Activated CD4-positive, alpha-beta T cell treated with anti-CD3 and anti-CD28 coated beads, Interleukin-2, amount 50 U/mL, for 24 hours (primary cell): ENCODE measurements around the gene DSEL.

ENCODE experiments used
- DNase-seq, 2 donors: peaks; one replicate each; pipeline ENCODE4 v3.0.0-alpha.2; 2020; ENCODE audit warnings: low read depth in 1 of 2, low spot score in 1 of 2

The DSEL gene

GRCh38 chr18:67504739-67505138, 11.8 kb downstream of the DSEL start:
- no peak for DNase-seq

- DNase-seq, result no peak
Measured at GRCh38 chr18:67500522-67501205, 15.9 kb downstream of the DSEL start.

GRCh38 chr18:67496469-67496868, 20.1 kb downstream of the DSEL start:
- DNase-seq, result no peak

DNA sequence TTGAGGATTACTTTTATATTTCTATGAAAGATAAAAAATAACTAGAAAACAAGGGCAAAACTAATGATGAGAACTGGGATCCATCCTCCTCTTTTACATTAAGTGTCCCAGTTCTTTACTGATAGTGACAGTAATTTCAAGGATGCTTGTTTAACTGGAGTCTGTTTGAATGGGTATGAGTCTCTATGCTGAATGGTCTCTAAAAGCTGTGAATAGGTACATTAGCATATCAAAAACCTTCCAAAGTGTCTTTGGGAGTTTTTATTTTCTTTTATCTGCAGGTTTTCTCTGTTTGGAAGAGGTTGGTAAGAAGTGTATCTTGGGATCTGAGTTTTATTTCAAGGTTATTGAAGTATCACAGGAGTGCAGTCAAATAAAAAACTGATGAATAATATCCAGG, 30.0 kb downstream of the DSEL start:
- no peak for DNase-seq

DNA sequence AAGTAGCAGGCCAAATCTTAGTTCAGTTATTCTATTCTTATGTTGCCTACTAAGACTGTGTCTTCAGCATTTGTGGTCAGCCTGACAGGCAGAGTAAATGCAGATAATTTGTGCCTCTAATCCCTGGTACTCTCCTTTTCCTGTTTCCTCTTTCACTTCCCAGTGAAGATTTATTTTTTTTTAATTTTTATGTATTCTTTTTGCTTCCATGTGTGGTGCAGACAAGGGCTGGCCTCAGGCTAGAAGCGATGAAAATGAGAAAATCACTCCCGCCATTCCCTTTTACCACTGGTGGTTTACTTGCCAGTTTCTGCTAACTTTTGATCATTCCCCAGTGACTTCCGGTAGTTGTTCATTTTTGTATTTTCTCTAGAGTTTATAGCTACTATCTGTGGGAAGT, 30.9 kb downstream of the DSEL start:
- DNase-seq, result no peak

GRCh38 chr18:67484458-67484857, 32.1 kb downstream of the DSEL start:
- no peak for DNase-seq

GRCh38 chr18:67483952-67484351, 32.6 kb downstream of the DSEL start:
- DNase-seq, result no peak

- no peak for DNase-seq
Measured at GRCh38 chr18:67483237-67483636, 33.3 kb downstream of the DSEL start.

DNA sequence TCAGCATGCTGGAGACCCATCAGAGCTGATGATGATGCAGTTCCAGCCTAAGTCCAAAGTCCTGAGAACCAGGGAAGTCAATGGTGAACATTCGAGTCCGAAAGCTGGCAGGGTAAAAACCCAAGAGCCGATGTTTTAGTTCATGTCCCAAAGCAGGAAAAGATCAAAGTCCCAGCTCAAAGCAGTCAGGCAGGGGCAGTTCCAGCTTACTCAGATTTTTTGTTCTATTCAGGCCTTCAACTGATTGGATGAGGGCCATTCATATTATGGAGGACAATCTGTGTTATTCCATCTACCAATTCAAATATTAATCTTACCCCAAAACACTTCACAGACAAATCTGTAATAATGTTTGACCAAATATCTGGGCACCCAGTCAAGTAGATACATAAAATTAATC, 38.3 kb downstream of the DSEL start:
- no peak for DNase-seq

DNA sequence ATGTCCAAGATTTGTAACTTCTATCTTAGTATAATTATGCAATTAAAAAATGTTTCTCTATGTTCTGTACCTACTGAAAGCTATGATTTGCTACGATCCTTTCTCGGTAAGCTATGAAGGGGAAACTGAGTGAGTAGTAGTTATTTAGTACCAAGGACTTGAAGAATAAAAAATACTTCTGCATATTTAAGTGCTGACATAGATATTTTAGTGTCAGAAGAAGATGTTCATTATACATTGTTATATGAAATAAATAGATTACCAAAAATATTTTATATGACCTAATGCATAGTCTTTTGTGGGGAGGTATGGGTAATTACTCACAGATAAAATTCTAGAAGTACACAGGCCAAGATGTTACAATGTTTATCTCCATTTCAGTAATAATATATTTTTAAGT, 39.0 kb downstream of the DSEL start:
- no peak for DNase-seq

DNA sequence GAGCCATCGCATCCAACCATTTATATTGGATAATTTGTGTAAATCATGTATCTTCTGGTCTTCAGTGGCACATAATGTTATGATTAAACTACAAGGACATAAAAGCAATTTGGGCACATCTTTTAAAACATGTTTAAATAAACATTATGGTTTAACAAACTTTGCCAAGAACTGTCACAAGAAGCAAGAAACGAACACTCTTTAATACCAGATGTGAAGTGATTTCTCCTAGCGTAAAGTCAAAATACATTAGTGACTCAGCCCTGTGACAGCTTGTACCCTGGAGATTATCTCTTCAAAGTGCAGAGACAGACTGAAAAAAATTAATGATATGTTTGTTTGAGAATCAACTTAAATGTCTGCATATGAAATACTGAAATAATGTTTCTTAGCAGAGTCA, 39.9 kb downstream of the DSEL start:
- DNase-seq, result no peak

DNA sequence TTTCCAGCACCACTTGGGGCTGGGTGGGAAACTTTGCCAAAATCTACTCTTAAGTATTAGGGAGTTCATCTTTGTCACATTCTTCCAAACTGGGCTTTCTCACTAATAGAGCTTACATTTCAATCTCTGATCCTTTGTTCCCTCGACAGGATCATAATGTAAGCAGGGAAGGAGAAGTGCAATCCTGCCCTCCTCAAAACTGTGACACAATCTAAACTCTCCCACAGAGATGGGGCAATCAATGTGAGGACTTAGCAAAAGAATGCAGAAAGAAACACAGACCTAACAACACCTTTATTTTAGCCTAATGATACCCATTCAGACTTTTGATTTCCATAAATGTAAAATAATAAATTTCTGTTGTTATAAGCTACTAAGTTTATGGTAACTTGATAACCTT, 40.8 kb downstream of the DSEL start:
- no peak for DNase-seq

DNA sequence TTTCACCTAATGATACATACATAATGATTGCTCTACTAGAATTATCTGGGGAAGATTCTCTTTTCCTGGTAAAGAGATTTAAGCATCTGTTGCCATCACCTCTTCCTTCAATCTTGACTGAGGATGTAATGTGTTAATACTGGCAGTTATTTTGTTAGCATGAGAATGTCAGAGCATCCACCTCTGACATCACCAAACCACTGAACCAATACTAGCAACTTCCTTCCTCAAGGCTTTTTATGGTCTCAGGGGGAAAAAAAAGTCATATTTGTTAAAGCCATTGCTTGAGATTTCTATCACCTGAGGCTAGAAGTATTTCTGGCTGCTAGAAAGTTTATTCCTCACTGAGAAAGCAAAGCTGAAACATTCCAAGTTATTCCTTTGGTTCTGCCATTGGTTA, 48.5 kb downstream of the DSEL start:
- DNase-seq, result no peak

DNA sequence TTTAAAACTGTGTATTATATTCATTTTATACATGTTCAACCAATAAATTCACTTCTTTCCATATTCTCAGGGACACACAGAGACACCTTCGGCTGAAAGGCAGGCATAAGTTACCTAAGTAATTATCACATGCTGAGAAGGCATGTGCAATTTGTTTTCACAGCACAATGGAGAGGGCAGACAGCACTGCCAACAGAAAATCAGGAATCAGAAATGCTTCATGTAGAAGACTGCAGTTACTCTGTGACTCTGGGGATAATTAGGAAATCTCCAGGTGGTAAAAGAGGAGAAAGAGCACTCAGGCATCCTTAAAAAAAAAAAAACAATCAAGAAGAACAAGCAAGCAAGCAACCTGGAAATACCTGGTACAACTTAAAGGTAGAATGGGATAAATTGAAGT, 49.3 kb downstream of the DSEL start:
- no peak for DNase-seq

DNA sequence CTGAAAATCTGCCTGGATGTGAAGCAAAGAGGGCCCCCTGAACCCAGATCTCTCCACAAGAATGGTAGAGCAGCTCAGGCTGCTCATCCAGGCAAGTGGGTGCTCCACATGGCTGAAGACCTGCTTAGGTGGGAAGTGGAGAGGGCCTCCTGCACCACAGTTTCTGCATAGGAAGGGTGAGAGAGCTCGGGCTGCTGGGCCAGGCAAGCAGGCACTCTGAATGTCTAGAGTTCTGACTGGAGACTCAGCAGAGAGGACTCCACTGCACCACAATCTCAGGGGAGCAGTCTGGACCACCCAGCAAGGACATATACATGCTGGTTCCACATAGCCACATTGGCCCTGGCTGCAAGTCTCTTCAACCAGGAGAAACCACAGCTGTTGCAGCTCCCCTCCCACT, 52.0 kb downstream of the DSEL start:
- no peak for DNase-seq

DNA sequence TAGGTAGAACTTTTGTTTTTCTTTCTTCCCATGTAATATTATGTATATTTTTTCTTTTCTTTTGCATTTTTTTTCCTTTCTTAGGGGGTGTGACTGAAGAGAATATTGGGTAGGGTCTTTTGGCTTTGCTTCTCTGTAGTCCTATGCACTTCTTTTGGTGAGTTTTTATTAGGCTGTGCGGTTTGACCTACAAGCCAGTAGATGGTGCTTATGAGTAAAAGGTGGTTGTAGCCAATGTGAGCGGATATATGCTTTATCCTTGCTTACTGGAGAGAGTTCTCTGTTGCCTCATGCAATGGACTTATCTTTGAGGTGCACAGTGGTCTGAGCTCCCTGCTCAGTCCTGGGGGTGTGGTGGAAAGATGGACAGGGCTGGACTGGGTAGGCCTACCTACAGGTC, 52.7 kb downstream of the DSEL start:
- DNase-seq, result no peak

GRCh38 chr18:67456711-67457110, 59.8 kb downstream of the DSEL start:
- no peak for DNase-seq
